ENCODE results near the gene GTF3C1.

DNA sequence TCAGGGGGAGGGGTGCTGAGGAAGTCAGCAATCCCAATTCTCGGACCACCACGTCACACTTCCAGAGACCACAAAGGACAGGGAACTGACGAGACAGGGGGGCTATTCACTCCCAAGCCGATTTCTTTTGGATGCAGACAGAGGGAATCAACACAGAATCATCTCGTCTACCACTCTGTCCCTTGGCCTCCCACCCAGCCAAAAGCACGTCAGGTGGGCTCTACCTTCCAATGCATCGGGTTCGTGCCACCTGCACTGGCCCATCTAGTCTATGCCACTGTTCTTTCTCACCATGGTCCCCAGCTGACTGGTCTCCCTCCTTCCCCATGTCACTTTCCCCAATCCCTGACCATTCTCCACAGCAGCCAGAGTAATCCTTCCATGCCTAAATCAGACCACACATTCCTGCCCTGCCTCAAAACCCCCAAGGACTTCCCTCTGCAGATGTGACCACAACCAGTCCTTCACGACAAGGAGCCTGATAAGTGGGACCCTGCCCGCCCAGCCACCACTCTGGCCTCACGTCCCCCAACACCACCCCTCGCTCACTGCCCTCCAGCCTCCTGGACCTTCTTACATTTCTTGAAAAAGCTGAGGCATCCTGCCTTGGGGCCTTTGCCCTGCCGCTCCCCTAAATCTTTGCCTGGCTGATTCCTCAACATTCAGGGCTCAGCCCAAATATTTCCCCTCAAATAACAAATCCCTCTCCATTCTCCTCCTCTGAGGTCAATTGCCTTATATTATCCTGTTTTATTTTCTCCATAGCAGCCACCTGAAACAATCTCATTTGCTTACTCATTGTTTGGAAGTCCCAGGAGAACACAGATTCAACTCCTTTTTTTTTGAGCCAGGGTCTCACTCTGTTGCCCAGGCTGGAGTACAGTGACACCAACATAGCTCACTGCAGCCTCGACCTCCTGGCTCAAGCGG is 77.4 kb downstream of the GTF3C1 start:
- TF ChIP-seq, protein P1, sequence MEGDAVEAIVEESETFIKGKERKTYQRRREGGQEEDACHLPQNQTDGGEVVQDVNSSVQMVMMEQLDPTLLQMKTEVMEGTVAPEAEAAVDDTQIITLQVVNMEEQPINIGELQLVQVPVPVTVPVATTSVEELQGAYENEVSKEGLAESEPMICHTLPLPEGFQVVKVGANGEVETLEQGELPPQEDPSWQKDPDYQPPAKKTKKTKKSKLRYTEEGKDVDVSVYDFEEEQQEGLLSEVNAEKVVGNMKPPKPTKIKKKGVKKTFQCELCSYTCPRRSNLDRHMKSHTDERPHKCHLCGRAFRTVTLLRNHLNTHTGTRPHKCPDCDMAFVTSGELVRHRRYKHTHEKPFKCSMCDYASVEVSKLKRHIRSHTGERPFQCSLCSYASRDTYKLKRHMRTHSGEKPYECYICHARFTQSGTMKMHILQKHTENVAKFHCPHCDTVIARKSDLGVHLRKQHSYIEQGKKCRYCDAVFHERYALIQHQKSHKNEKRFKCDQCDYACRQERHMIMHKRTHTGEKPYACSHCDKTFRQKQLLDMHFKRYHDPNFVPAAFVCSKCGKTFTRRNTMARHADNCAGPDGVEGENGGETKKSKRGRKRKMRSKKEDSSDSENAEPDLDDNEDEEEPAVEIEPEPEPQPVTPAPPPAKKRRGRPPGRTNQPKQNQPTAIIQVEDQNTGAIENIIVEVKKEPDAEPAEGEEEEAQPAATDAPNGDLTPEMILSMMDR (conservative IDR thresholded peaks at IDR 0.05 in 1 of 2, IDR thresholded peaks at IDR 0.05 in 1 of 2; ENCODE audit: extremely low read depth in 1 of 2, insufficient read depth in 1 of 2, low read depth in 1 of 2, low read length in 2 of 2), result no peak
- TF ChIP-seq EZH2 (IDR thresholded peaks at IDR 0.05; ENCODE audit: borderline replicate concordance, low read length), result no peak

Data from mammary epithelial cell (primary cell).